Left ventricle myocardium inferior (tissue), 1 donor: ENCODE results near the gene ARRB1. TPM values are rescaled to one million over a fixed set of nuclear protein-coding genes. Genes with fewer than 3 reads are reported as not detected.
A peak's percentile ranks its signal among the peaks of the same experiment; 100 is the strongest.

Experiments
- DNase-seq: peaks from one replicate; pipeline ENCODE4 v3.0.0-alpha.2; 2020
- H3K27ac ChIP-seq: fragments of 200-600 bp; replicated peaks from 2 replicates; pipeline ENCODE4 v1.8.0; 2021
- H3K27me3 ChIP-seq: fragments of 200-600 bp; 2 replicates; pipeline ENCODE4 v1.8.0; 2021; ENCODE audit warnings: low read depth
- H3K36me3 ChIP-seq: fragments of 200-600 bp; 2 replicates; pipeline ENCODE4 v1.8.0; 2021
- H3K4me1 ChIP-seq: fragments of 200-600 bp; 2 replicates; pipeline ENCODE4 v1.8.0; 2021
- H3K4me3 ChIP-seq: fragments of 200-600 bp; 2 replicates; pipeline ENCODE4 v1.8.0; 2021; ENCODE audit warnings: mild to moderate bottlenecking, moderate library complexity
- H3K9me3 ChIP-seq: fragments of 200-600 bp; replicated peaks from 2 replicates; pipeline ENCODE4 v1.8.0; 2021
- intact Hi-C: fragments of 100-400 bp; cut with micrococcal nuclease; formaldehyde crosslinking; loops from one replicate; pipeline ENCODE4 v1.11.0; 2022
- total RNA-seq: library from RNA; stranded (reverse); fragmentation: NEBNext Ultra II Directional; extraction: Animal tissue kit (Norgen Biotek cat#: 25700); gene quantifications from one replicate; pipeline ENCODE4 v1.2.1, GENCODE V29; 2021
- TF ChIP-seq, protein P1 (sequence below): fragments of 200-600 bp; IDR thresholded peaks from 2 replicates; pipeline ENCODE4 v1.8.0; 2021; ENCODE audit warnings: antibody characterized with exemption, mild to moderate bottlenecking, borderline replicate concordance
- donor health status: DM: no; HTN: yes; CAD: no; lungs with severe emphysema.

The ARRB1 gene
- total RNA-seq, 1 donor from 2014 or later: 25.9 TPM

DNA sequence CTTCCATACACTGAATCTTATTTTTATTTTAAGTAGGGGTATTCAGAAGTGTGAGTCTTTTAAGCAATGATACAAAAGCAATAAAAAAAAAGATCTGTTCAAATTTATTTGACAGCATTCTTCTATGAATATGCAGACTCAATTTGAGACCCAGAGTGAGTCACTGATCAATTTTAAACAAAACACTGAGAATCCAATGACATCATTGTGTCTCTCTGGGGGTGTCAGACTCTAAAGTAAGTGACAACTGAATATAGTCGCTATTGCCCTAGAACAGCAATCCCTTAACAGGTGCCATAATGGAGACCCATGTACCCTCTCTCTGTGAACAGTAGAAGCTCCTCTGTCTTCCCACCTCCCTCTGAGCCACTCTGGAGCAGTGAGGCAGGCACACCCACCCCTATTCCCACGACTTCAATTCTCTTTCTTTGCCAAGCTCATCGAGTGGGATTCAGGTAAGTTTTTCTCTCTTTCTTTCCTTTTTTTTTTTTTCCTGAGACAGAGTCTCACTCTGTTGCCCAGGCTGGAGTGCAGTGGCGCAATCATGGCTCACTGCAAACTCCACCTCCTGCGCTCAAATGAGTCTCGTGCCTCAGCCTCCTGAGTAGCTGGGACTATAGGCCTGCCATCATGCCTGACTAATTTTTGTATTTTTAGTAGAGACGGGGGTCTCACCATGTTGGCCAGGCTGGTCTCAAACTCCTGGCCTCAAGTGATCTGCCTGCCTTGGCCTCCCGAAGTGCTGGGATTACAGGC lies 42.8 kb upstream of the ARRB1 start:
- no peak for DNase-seq
- Histone ChIP-seq H3K4me3 (no peak overlapping the region), H3K27me3 (no peaks in the 10 kb centered on the region), H3K27ac (no peak overlapping the region), H3K4me1 (no peaks in the 10 kb centered on the region), H3K36me3 (no peaks in the 10 kb centered on the region), H3K9me3 (no peaks in the 10 kb centered on the region)
- TF ChIP-seq, protein P1, sequence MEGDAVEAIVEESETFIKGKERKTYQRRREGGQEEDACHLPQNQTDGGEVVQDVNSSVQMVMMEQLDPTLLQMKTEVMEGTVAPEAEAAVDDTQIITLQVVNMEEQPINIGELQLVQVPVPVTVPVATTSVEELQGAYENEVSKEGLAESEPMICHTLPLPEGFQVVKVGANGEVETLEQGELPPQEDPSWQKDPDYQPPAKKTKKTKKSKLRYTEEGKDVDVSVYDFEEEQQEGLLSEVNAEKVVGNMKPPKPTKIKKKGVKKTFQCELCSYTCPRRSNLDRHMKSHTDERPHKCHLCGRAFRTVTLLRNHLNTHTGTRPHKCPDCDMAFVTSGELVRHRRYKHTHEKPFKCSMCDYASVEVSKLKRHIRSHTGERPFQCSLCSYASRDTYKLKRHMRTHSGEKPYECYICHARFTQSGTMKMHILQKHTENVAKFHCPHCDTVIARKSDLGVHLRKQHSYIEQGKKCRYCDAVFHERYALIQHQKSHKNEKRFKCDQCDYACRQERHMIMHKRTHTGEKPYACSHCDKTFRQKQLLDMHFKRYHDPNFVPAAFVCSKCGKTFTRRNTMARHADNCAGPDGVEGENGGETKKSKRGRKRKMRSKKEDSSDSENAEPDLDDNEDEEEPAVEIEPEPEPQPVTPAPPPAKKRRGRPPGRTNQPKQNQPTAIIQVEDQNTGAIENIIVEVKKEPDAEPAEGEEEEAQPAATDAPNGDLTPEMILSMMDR: no peak
- intact Hi-C loops: no loop called here

- Histone ChIP-seq H3K4me3 (no peak overlapping the region), H3K27me3 (no peaks in the 10 kb centered on the region), H3K4me1 (peaks cover 9% of the 10 kb centered on the region), H3K36me3 (no peaks in the 10 kb centered on the region), H3K9me3 (no peaks in the 10 kb centered on the region), H3K27ac (no peak overlapping the region)
- intact Hi-C loops: loop anchor here (5.0 kb wide), 1 partner anchor 63 kb away; no protein-coding TSS in a partner anchor
- TF ChIP-seq, protein P1: no peak
- DNase-seq: no peak
These were observed 38.5 kb upstream of the ARRB1 start for GRCh38 chr11:75389925-75390324.

- Histone ChIP-seq H3K36me3 (no peaks in the 10 kb centered on the region), H3K27ac (no peak overlapping the region), H3K4me1 (peaks cover 11% of the 10 kb centered on the region), H3K4me3 (no peak overlapping the region), H3K27me3 (no peaks in the 10 kb centered on the region), H3K9me3 (no peaks in the 10 kb centered on the region)
- no peak for DNase-seq
- intact Hi-C loops: loop anchor here (5.0 kb wide), 1 partner anchor 62 kb away; no protein-coding TSS in a partner anchor
- TF ChIP-seq, protein P1: no peak
These were observed 37.8 kb upstream of the ARRB1 start for GRCh38 chr11:75389276-75389605.

GRCh38 chr11:75388386-75389275 lies 37.2 kb upstream of the ARRB1 start:
- H3K9me3 ChIP-seq: no peaks in the 10 kb centered on the region
- H3K27me3 ChIP-seq: no peaks in the 10 kb centered on the region
- peak; percentile 54 for DNase-seq
- H3K27ac ChIP-seq: peak overlapping the region; percentile 15
- H3K4me3 ChIP-seq: no peak overlapping the region
- no peaks in the 10 kb centered on the region for H3K36me3 ChIP-seq
- TF ChIP-seq, protein P1: peak; percentile 86
- H3K4me1 ChIP-seq: peaks cover 11% of the 10 kb centered on the region
- intact Hi-C loops: loop anchor here (5.0 kb wide), 1 partner anchor 61 kb away; no protein-coding TSS in a partner anchor

DNA sequence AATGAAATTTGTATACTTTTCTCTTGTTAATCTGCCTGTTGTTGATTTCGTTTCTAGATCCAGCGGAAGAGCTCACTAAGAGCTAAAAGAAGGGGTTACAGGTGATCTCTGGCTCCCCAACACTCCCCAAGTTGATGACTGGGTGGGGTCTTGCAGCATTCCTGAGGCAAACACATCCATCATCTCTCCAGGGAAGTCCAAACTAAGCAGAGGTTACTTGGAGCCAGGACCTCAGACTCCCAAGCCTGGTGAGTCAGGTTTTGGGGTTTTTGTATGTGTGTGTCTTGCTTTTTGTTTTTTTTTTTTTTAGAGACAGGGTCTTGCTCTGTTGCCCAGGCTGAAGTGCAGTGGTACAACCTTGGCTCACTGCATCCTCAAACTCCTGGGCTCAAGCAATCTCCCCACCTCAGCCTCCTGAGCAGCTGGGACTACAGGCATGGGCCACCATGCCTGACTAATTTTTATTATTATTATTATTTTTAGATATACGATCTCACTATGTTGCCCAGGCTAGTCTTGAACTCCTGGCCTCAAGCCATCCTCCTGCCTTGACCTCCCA lies 36.4 kb upstream of the ARRB1 start:
- Histone ChIP-seq H3K27ac (no peak overlapping the region), H3K36me3 (no peaks in the 10 kb centered on the region), H3K27me3 (no peaks in the 10 kb centered on the region), H3K9me3 (no peaks in the 10 kb centered on the region), H3K4me1 (peaks cover 11% of the 10 kb centered on the region), H3K4me3 (no peak overlapping the region)
- no peak for DNase-seq
- intact Hi-C loops: loop anchor here (5.0 kb wide), 1 partner anchor 61 kb away; no protein-coding TSS in a partner anchor
- TF ChIP-seq, protein P1: no peak
